ENCODE data around the gene LUM.

The LUM gene

GRCh38 chr12:91074154-91074709, 37.1 kb downstream of the LUM start:
- no peak for DNase-seq

- DNase-seq: no peak
These were observed 37.9 kb downstream of the LUM start for GRCh38 chr12:91073426-91073825.

- DNase-seq: no peak
These were observed 38.4 kb downstream of the LUM start for GRCh38 chr12:91072931-91073330.

- DNase-seq: no peak
These were observed 40.4 kb downstream of the LUM start for GRCh38 chr12:91070936-91071335.

- no peak for DNase-seq
These were observed 45.9 kb downstream of the LUM start for GRCh38 chr12:91065396-91065795.

GRCh38 chr12:91064640-91065039, 46.7 kb downstream of the LUM start:
- DNase-seq: no peak

- no peak for DNase-seq
These were observed 50.2 kb downstream of the LUM start for GRCh38 chr12:91061091-91061490.

GRCh38 chr12:91059211-91059610, 52.1 kb downstream of the LUM start:
- no peak for DNase-seq

GRCh38 chr12:91058786-91059185, 52.5 kb downstream of the LUM start:
- DNase-seq: no peak

GRCh38 chr12:91057368-91058165, 53.7 kb downstream of the LUM start, which contains the start of gene KERA:
Gene KERA, minus strand, starts transcription at chr12:91058024. Its CDS starts 1,743 bp downstream, at chr12:91056281.
- no peak for DNase-seq

GRCh38 chr12:91056488-91056887, 54.8 kb downstream of the LUM start:
- no peak for DNase-seq

- no peak for DNase-seq
These were observed 55.3 kb downstream of the LUM start for GRCh38 chr12:91055976-91056375.

- no peak for DNase-seq
These were observed 57.2 kb downstream of the LUM start for GRCh38 chr12:91053951-91054715.
